SU-DHL-6 (cell line): ENCODE results near the gene CHFR.
"Not testable (repeated sequence)": the region's sequence is repeated elsewhere in the genome, so short reads cannot be mapped to it uniquely, and the experiment has no call there.

Experiments
- H2AFZ ChIP-seq: fragments of 200-600 bp; sonication (generic); 2 replicates; pipeline ENCODE4 v1.6.1; 2014; ENCODE audit warnings: low read depth, mild to moderate bottlenecking, moderate library complexity, mixed read lengths, antibody characterized with exemption, low read length; ENCODE audit not compliant: severe bottlenecking
- H3F3A ChIP-seq: fragments of 200-600 bp; shearing (Covaris generic); 2 replicates; pipeline ENCODE4 v1.6.0; 2016; ENCODE audit warnings: antibody characterized with exemption, mild to moderate bottlenecking; ENCODE audit not compliant: insufficient read depth
- H3K27ac ChIP-seq: fragments of 200-600 bp; sonication (generic); 2 replicates; pipeline ENCODE4 v1.5.1; 2016; ENCODE audit warnings: low read depth, mild to moderate bottlenecking, low read length, moderate library complexity, mixed read lengths
- H3K27me3 ChIP-seq: fragments of 200-600 bp; sonication (generic), shearing (Covaris generic); 2 replicates; pipeline ENCODE4 v1.6.0; 2014; ENCODE audit warnings: mild to moderate bottlenecking, low read length
- H3K36me3 ChIP-seq: fragments of 200-600 bp; sonication (generic); 2 replicates; pipeline ENCODE4 v1.6.1; 2014; ENCODE audit warnings: mild to moderate bottlenecking, low read length, mixed read lengths
- H3K4me2 ChIP-seq: fragments of 300-600, 200-600 bp; shearing (Covaris generic), sonication (generic); 2 replicates; pipeline ENCODE4 v1.6.0; 2014; ENCODE audit warnings: low read length, low read depth, mild to moderate bottlenecking; ENCODE audit not compliant: poor library complexity, severe bottlenecking
- H3K4me3 ChIP-seq: fragments of 200-600 bp; sonication (generic); 2 replicates; pipeline ENCODE4 v1.5.1; 2014; ENCODE audit warnings: antibody characterized with exemption, low read length, mild to moderate bottlenecking, mixed read lengths; ENCODE audit not compliant: insufficient read depth, poor library complexity, severe bottlenecking
- H3K79me2 ChIP-seq: fragments of 200-600 bp; sonication (generic); 2 replicates; pipeline ENCODE4 v1.6.1; 2014; ENCODE audit warnings: mild to moderate bottlenecking, low read length, moderate library complexity; ENCODE audit not compliant: insufficient read depth
- H3K9ac ChIP-seq: fragments of 200-600 bp; sonication (generic); 2 replicates; pipeline ENCODE4 v1.7.0; 2014; ENCODE audit warnings: mild to moderate bottlenecking, low read length
- H3K9me2 ChIP-seq: fragments of 200-600 bp; sonication (generic); replicated peaks from 2 replicates; pipeline ENCODE4 v1.6.1; 2014; ENCODE audit warnings: low read length; ENCODE audit not compliant: insufficient read depth
- H3K9me3 ChIP-seq: fragments of 200-600 bp; sonication (generic); 2 replicates; pipeline ENCODE4 v1.6.1; 2014; ENCODE audit warnings: low read length, mixed read lengths; ENCODE audit not compliant: insufficient read depth
- H4K20me1 ChIP-seq: fragments of 200-600 bp; sonication (generic); 2 replicates; pipeline ENCODE4 v1.6.1; 2014; ENCODE audit warnings: low read depth, mild to moderate bottlenecking, antibody characterized with exemption, low read length, moderate library complexity, mixed read lengths
- CTCF ChIP-seq: fragments of 200-600 bp; sonication (generic); IDR thresholded peaks from one replicate; pipeline ENCODE4 v1.5.1; 2017; ENCODE audit warnings: antibody characterized with exemption, mild to moderate bottlenecking, low read length, moderate library complexity; ENCODE audit not compliant: insufficient read depth, poor library complexity, severe bottlenecking
- EZH2phosphoT487 ChIP-seq: fragments of 200-600 bp; sonication (generic), shearing (Covaris generic); conservative IDR thresholded peaks from 2 replicates; pipeline ENCODE4 v1.6.1; 2018; ENCODE audit warnings: mild to moderate bottlenecking, antibody characterized with exemption, low read length, moderate library complexity, mixed read lengths

CHFR gene

GRCh38 chr12:132812631-132813305 is 74.6 kb downstream of the CHFR start:
- Histone ChIP-seq H3K79me2 (no peaks in the 10 kb centered on the region), H3K4me3 (no peak overlapping the region), H3K4me2 (no peak overlapping the region), H2AFZ (no peak overlapping the region), H3K9me2 (no peaks in the 10 kb centered on the region), H3K9ac (no peak overlapping the region), H3K27ac (no peak overlapping the region), H4K20me1 (no peaks in the 10 kb centered on the region), H3F3A (peaks cover 3% of the 10 kb centered on the region; the same call in 1 of the 2 replicates), H3K27me3 (no peaks in the 10 kb centered on the region), H3K9me3 (no peaks in the 10 kb centered on the region), H3K36me3 (no peaks in the 10 kb centered on the region)
- TF ChIP-seq EZH2phosphoT487 (no peak), CTCF (no peak)

GRCh38 chr12:132809391-132809790 is 78.0 kb downstream of the CHFR start:
- H4K20me1 ChIP-seq, H2AFZ ChIP-seq, H3K9me3 ChIP-seq, H3K9ac ChIP-seq, H3K27ac ChIP-seq, H3K79me2 ChIP-seq, H3K9me2 ChIP-seq, H3F3A ChIP-seq, H3K4me3 ChIP-seq, H3K27me3 ChIP-seq, H3K4me2 ChIP-seq, H3K36me3 ChIP-seq: not testable (repeated sequence)

GRCh38 chr12:132807295-132808092 is 79.9 kb downstream of the CHFR start:
- H3K4me3 ChIP-seq = no peak overlapping the region
- no peak overlapping the region for H3K4me2 ChIP-seq
- no peaks in the 10 kb centered on the region; the same call in 1 of the 2 replicates for H3K36me3 ChIP-seq
- no peaks in the 10 kb centered on the region for H3K9me3 ChIP-seq
- no peaks in the 10 kb centered on the region for H4K20me1 ChIP-seq
- no peak overlapping the region for H3K27ac ChIP-seq
- no peaks in the 10 kb centered on the region for H3K27me3 ChIP-seq
- H3K9ac ChIP-seq = no peak overlapping the region
- TF ChIP-seq EZH2phosphoT487 = no peak
- no peak for TF ChIP-seq CTCF
- H2AFZ ChIP-seq = no peak overlapping the region
- no peaks in the 10 kb centered on the region for H3K9me2 ChIP-seq
- peaks cover 4% of the 10 kb centered on the region; the same call in 1 of the 2 replicates for H3K79me2 ChIP-seq
- no peaks in the 10 kb centered on the region; the same call in 1 of the 2 replicates for H3F3A ChIP-seq

- H3K27ac ChIP-seq = no peak overlapping the region
- no peak overlapping the region for H3K9ac ChIP-seq
- H4K20me1 ChIP-seq = no peaks in the 10 kb centered on the region
- H3K79me2 ChIP-seq = peaks cover 4% of the 10 kb centered on the region; the same call in 1 of the 2 replicates
- no peak overlapping the region for H2AFZ ChIP-seq
- H3K4me2 ChIP-seq = no peak overlapping the region
- TF ChIP-seq CTCF (no peak), EZH2phosphoT487 (no peak)
- H3K36me3 ChIP-seq = no peaks in the 10 kb centered on the region; the same call in 1 of the 2 replicates
- H3F3A ChIP-seq = no peaks in the 10 kb centered on the region
- H3K9me3 ChIP-seq = no peaks in the 10 kb centered on the region
- H3K4me3 ChIP-seq = no peak overlapping the region
- H3K9me2 ChIP-seq = no peaks in the 10 kb centered on the region
- H3K27me3 ChIP-seq = no peaks in the 10 kb centered on the region
These were observed 80.5 kb downstream of the CHFR start for GRCh38 chr12:132806857-132807256.
